Neural cell (in vitro differentiated cells): ENCODE measurements around the gene SP3.

ENCODE experiments used
- EZH2 ChIP-seq: fragments of 200-600, 300-800 bp; shearing (Covaris generic), sonication (generic); IDR thresholded peaks from 2 replicates; pipeline ENCODE4 v1.6.1; 2014; ENCODE audit warnings: antibody characterized with exemption, low read length, borderline replicate concordance, mild to moderate bottlenecking; ENCODE audit not compliant: insufficient read depth, poor library complexity, severe bottlenecking
- TF ChIP-seq, protein P1 (sequence below): fragments of 450-650 bp; IDR thresholded peaks from 2 replicates; pipeline ENCODE4 v1.5.1; 2014; ENCODE audit warnings: antibody characterized with exemption, mild to moderate bottlenecking, moderate library complexity; ENCODE audit not compliant: poor library complexity, severe bottlenecking

DNA sequence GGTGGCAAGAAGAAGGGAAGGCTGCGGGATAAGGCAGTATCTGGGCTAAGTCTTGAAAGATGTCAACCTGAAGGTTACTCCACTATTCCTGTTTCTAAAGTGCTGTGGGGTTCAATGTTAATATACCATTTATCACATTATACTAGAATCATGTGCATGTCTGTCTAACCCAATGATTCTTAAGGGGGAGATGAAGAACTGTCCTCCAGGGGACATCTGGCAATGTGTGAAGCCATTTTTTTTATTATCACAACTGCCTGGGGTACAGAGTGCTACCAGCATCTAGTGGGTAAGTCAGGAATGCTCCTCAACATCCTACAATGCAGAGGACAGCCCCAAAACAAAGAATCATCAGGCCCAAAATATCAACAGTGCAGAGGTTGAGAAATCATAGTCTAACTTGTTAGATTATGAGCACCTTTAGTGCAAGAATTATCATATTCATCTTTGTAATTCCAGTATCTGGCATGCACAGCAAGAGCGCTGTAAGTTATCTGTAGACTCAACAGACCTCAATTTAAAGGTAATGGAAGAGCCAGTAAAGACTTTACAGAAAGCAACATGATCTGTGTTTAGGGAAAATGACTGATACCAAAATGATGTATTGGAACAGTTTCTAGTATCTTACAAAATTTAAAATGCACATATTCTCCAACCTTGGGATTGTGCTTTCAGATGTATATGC lies 26.3 kb downstream of the SP3 start:
- TF ChIP-seq, protein P1, sequence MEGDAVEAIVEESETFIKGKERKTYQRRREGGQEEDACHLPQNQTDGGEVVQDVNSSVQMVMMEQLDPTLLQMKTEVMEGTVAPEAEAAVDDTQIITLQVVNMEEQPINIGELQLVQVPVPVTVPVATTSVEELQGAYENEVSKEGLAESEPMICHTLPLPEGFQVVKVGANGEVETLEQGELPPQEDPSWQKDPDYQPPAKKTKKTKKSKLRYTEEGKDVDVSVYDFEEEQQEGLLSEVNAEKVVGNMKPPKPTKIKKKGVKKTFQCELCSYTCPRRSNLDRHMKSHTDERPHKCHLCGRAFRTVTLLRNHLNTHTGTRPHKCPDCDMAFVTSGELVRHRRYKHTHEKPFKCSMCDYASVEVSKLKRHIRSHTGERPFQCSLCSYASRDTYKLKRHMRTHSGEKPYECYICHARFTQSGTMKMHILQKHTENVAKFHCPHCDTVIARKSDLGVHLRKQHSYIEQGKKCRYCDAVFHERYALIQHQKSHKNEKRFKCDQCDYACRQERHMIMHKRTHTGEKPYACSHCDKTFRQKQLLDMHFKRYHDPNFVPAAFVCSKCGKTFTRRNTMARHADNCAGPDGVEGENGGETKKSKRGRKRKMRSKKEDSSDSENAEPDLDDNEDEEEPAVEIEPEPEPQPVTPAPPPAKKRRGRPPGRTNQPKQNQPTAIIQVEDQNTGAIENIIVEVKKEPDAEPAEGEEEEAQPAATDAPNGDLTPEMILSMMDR: no peak
- TF ChIP-seq EZH2: no peak
